ENCODE measurements around the gene CHD2.

CHD2 gene

GRCh38 chr15:92981333-92981732 is 81.2 kb downstream of the CHD2 start:
- DNase-seq (ENCODE audit: low spot score) = peak; percentile 82
- ChIA-PET CTCF (interaction anchor here (0.6 to 1.4 kb wide), 2 partner anchors 181 to 184 kb away, joined by 5 to 9 read pairs; no protein-coding TSS in a partner anchor), POLR2A (ENCODE audit: low non-redundant PET) (no interaction called here)
- no peak overlapping the region for H3K27ac ChIP-seq
- TF ChIP-seq CTCF (conservative IDR thresholded peaks at IDR 0.05; ENCODE audit: low read depth) = no peak

GRCh38 chr15:92984161-92984560 is 84.0 kb downstream of the CHD2 start:
- no peak for TF ChIP-seq CTCF (conservative IDR thresholded peaks at IDR 0.05; ENCODE audit: low read depth)
- ChIA-PET CTCF (interaction anchor here (0.5 kb wide), 1 partner anchor 10 kb away, joined by 3 read pairs; no protein-coding TSS in a partner anchor), POLR2A (ENCODE audit: low non-redundant PET) (no interaction called here)
- no peak overlapping the region for H3K27ac ChIP-seq
- DNase-seq (ENCODE audit: low spot score) = no peak

- ChIA-PET CTCF (no interaction called here), POLR2A (ENCODE audit: low non-redundant PET) (no interaction called here)
- TF ChIP-seq CTCF (conservative IDR thresholded peaks at IDR 0.05; ENCODE audit: low read depth) = no peak
- no peak for DNase-seq (ENCODE audit: low spot score)
- H3K27ac ChIP-seq = no peak overlapping the region
These were observed 89.3 kb downstream of the CHD2 start for GRCh38 chr15:92989470-92989869.

GRCh38 chr15:92990031-92990430 is 89.9 kb downstream of the CHD2 start:
- no peak overlapping the region for H3K27ac ChIP-seq
- ChIA-PET CTCF (interaction anchor here (0.5 kb wide), 1 partner anchor 13 kb away, joined by 4 read pairs; no protein-coding TSS in a partner anchor), POLR2A (ENCODE audit: low non-redundant PET) (no interaction called here)
- no peak for TF ChIP-seq CTCF (conservative IDR thresholded peaks at IDR 0.05; ENCODE audit: low read depth)
- DNase-seq (ENCODE audit: low spot score) = no peak

- no peak overlapping the region for H3K27ac ChIP-seq
- no peak for DNase-seq (ENCODE audit: low spot score)
- ChIA-PET POLR2A (ENCODE audit: low non-redundant PET) (no interaction called here), CTCF (interaction anchor here (0.5 kb wide), 1 partner anchor 17 kb away, joined by 3 read pairs; no protein-coding TSS in a partner anchor)
- TF ChIP-seq CTCF (conservative IDR thresholded peaks at IDR 0.05; ENCODE audit: low read depth) = no peak
These were observed 92.6 kb downstream of the CHD2 start for GRCh38 chr15:92992720-92993119.

GRCh38 chr15:92997821-92998220 is 97.7 kb downstream of the CHD2 start:
- ChIA-PET POLR2A (ENCODE audit: low non-redundant PET) (no interaction called here), CTCF (interaction anchor here (0.6 kb wide), 1 partner anchor 772 kb away, joined by 3 read pairs; no protein-coding TSS in a partner anchor)
- no peak overlapping the region for H3K27ac ChIP-seq
- no peak for DNase-seq (ENCODE audit: low spot score)
- no peak for TF ChIP-seq CTCF (conservative IDR thresholded peaks at IDR 0.05; ENCODE audit: low read depth)

Data from RWPE1 (cell line).